ENCODE data around the gene KLHDC3. TPM values are rescaled to one million over a fixed set of nuclear protein-coding genes. Genes with fewer than 3 reads are reported as not detected.
A peak's percentile ranks its signal among the peaks of the same experiment; 100 is the strongest.

KLHDC3 gene
- total RNA-seq, 4 donors from 2014 or later = 88.0 to 175 (median 98.1) TPM

GRCh38 chr6:43019152-43019551, 5.1 kb downstream of the KLHDC3 start:
- Histone ChIP-seq H3K36me3 (peaks cover 12 to 39% (median 36%) of the 10 kb centered on the region in 4 donors), H3K27ac (replicated peaks in 1 of 4) (no peak overlapping the region), H3K27me3 (no peaks in the 10 kb centered on the region), H3K4me3 (no peak overlapping the region), H3K4me1 (peaks cover 62 to 77% (median 65%) of the 10 kb centered on the region in 4 donors), H3K9me3 (no peaks in the 10 kb centered on the region)
- WGBS = 88% methylated on average over 2 of the region's 2 CpGs
- intact Hi-C loops (cut with DNase I) = loop anchor here (5.0 to 10.0 kb wide), 2 partner anchors 33 to 114 kb away; partner anchors contain the start of gene CUL7
- TF ChIP-seq POLR2AphosphoS5 (IDR thresholded peaks at IDR 0.05) (no peak), POLR2A (IDR thresholded peaks at IDR 0.05; ENCODE audit: low read depth) (no peak)
- DNase-seq (ENCODE audit: extremely low spot score) = no peak

DNA sequence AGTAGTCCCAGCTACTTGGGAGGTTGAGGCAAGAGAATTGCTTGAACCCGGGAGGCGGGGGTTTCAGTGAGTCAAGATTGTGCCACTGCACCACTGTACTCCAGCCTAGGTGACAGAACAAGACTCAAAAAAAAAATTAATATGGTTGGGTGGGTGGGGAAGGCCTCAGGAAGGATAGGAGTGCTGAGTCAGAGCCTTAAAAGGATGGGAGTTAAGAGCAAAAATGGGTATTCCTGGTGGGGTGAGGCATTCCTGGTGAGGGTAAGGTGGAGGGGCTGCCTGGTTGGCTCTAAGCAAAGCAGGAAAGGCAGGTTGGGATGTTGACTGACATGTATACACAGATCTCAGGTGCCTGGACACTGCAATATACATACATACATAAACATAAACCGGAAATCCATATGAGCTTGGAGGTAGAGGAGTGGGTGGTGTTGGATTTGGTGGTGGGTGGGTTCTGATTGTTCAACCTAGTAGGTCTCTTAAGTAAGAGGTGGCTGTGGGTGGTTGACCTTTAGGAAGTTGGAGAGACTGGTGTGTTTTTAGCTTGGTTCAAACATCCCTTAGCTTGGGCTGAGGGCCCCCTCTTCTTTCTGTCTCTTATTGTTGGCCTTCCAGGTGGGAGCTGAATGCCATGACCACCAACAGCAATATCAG, 6.1 kb downstream of the KLHDC3 start:
- Histone ChIP-seq H3K4me1 (peaks cover 55 to 77% (median 59%) of the 10 kb centered on the region in 4 donors), H3K27ac (replicated peaks in 1 of 4) (peak overlapping the region in 3 of 4 donors; percentile 83 to 97 (median 92)), H3K4me3 (no peak overlapping the region), H3K36me3 (peaks cover 16 to 48% (median 43%) of the 10 kb centered on the region in 4 donors), H3K9me3 (no peaks in the 10 kb centered on the region), H3K27me3 (no peaks in the 10 kb centered on the region)
- TF ChIP-seq POLR2AphosphoS5 (IDR thresholded peaks at IDR 0.05) = no peak
- TF ChIP-seq POLR2A (IDR thresholded peaks at IDR 0.05; ENCODE audit: low read depth) = no peak
- TF ChIP-seq EP300 (IDR thresholded peaks at IDR 0.05) = no peak
- TF ChIP-seq CTCF (IDR thresholded peaks at IDR 0.05) = no peak
- intact Hi-C loops (cut with DNase I) = no loop called here
- DNase-seq (ENCODE audit: extremely low spot score) = no peak
- 87% methylated on average over 3 of the region's 3 CpGs for WGBS

DNA sequence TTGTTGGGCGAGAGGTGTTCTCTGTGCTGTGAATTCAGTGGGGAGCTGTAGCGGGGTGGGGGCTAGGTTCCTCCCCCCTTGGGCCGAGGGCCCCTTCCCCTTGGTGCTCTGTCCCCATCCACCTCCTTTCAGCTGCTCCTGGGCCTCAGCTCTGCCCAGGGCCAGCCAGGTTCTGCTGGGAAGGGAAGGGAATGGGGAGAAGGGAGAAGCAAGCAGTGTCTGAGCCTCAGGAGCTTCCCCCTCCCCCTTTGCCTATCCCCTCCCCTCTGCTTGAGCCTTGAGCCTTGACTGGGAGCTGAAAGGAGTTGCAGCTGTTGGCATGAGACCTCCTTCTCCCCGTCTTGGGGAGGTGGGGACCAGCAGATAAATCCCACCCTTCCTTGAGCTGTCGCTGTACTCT, 6.8 kb downstream of the KLHDC3 start:
- Histone ChIP-seq H3K4me3 (peak overlapping the region; percentile 79 to 99 (median 94)), H3K36me3 (peaks cover 21 to 54% (median 49%) of the 10 kb centered on the region in 4 donors), H3K27me3 (no peaks in the 10 kb centered on the region), H3K9me3 (no peaks in the 10 kb centered on the region), H3K27ac (replicated peaks in 1 of 4) (peak overlapping the region; percentile 83 to 97 (median 92)), H3K4me1 (peaks cover 48 to 71% (median 52%) of the 10 kb centered on the region in 4 donors)
- 39% methylated on average over 5 of the region's 5 CpGs for WGBS
- intact Hi-C loops (cut with DNase I) = no loop called here
- no peak for DNase-seq (ENCODE audit: extremely low spot score)
- TF ChIP-seq CTCF (IDR thresholded peaks at IDR 0.05) = no peak
- TF ChIP-seq POLR2A (IDR thresholded peaks at IDR 0.05; ENCODE audit: low read depth) = no peak
- TF ChIP-seq EP300 (IDR thresholded peaks at IDR 0.05) = no peak
- no peak for TF ChIP-seq POLR2AphosphoS5 (IDR thresholded peaks at IDR 0.05)

DNA sequence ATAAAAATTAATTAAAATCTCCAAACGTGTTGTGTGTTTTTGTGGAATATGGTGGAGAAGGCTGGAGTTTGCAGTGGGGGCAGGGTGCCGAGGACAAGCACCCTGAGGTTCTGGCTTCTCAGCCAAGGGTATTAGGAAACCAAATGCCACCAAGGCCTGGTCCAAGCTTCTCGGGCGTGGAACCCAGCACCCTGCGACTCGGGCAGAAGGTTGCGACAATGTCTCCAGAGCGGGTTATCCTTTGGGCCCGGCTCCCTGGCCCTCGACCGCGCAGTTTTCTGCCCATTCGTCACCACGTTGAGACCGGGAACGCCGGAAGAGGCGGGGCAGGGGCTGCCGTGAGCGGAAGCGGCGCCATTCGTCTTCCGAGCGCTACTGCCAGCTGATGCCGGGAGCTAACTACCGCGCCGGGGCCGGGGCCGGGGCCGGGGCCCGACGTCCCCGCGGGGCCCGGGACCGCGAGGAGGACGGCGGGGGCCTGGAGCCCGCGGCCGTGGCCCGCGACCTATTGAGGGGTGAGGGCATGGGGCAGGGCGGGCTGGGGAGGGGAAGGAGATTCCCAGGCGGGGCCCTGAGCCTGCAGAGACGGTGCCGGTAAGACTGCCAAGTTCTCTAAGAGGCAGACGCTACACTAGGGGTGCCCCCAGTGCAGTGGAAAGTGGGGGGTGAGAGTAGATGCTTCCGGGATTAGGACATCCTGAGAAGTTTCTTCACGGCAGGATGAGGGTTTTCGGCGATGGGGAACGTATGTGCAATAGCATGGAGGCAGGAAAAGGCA, 7.4 kb downstream of the KLHDC3 start, which contains the start of gene RRP36:
Gene RRP36, plus strand, starts transcription at position 354 of the 778 bp plus-strand sequence. Its CDS starts 32 bp downstream, at position 386.
- Histone ChIP-seq H3K9me3 (no peaks in the 10 kb centered on the region), H3K4me1 (peaks cover 42 to 64% (median 46%) of the 10 kb centered on the region in 4 donors), H3K27me3 (no peaks in the 10 kb centered on the region), H3K4me3 (peak within 1 kb of the TSS; percentile 79 to 99 (median 94)), H3K27ac (replicated peaks in 1 of 4) (peak within 1 kb of the TSS; percentile 83 to 97 (median 92)), H3K36me3 (peaks cover 27 to 60% (median 55%) of the 10 kb centered on the region in 4 donors)
- intact Hi-C loops (cut with DNase I) = no loop called here
- under 1% methylated on average over 13 of the region's 56 CpGs for WGBS
- peak; percentile 95 for DNase-seq (ENCODE audit: extremely low spot score)
- TF ChIP-seq CTCF (IDR thresholded peaks at IDR 0.05) (no peak), POLR2AphosphoS5 (IDR thresholded peaks at IDR 0.05) (peak; percentile 75 to 77)

DNA sequence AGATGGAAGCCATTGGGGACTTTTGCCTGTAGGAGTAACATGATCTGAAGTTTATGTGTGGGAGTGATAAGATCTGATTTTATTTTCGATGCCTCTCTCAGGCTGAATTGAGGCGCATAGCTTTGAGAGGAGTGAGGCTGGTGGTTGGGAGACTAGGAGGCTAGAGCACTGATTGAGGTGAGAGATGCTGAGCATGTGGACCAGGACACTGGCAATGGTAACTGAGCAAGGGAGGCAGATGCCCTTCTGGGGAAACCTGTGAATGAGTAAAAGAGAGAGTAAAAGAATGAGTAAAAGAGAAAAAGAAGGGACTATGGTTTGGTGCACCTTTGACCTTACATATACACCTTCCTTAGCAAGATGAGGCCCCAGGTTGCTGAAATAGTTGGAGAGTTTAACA, 10.4 kb downstream of the KLHDC3 start:
- TF ChIP-seq EP300 (IDR thresholded peaks at IDR 0.05) (no peak), POLR2A (IDR thresholded peaks at IDR 0.05; ENCODE audit: low read depth) (no peak), CTCF (IDR thresholded peaks at IDR 0.05) (no peak), POLR2AphosphoS5 (IDR thresholded peaks at IDR 0.05) (no peak)
- peaks cover 45 to 65% (median 61%) of the 10 kb centered on the region in 4 donors for H3K36me3 ChIP-seq
- H3K4me3 ChIP-seq = no peak overlapping the region
- no peaks in the 10 kb centered on the region for H3K9me3 ChIP-seq
- peaks cover 25 to 44% (median 31%) of the 10 kb centered on the region in 4 donors for H3K4me1 ChIP-seq
- DNase-seq (ENCODE audit: extremely low spot score) = no peak
- intact Hi-C loops (cut with DNase I) = no loop called here
- H3K27ac ChIP-seq (replicated peaks in 1 of 4) = no peak overlapping the region
- no peaks in the 10 kb centered on the region for H3K27me3 ChIP-seq
- WGBS = 95% methylated on average over 2 of the region's 2 CpGs
